ENCODE results near the gene ASPSCR1. TPM values are rescaled to one million over a fixed set of nuclear protein-coding genes. Genes with fewer than 3 reads are reported as not detected.

Gene ASPSCR1
- total and polyA plus RNA-seq, 2 of the 13 experiments (the other 11 are each of a cell fraction or from before 2014, with no cell fraction given), result 274 to 314 TPM

- TF ChIP-seq ZNF337 (CRISPR knock-in tag; IDR thresholded peaks at IDR 0.05; ENCODE audit: borderline replicate concordance, low read depth) (no peak), ELF1 (CRISPR knock-in tag; IDR thresholded peaks at IDR 0.05) (peak; percentile 94), MTF2 (CRISPR knock-in tag; IDR thresholded peaks at IDR 0.05; ENCODE audit: borderline replicate concordance) (peak; percentile 2; the same call in 1 of the 2 replicates), XRCC5 (optimal IDR thresholded peaks at IDR 0.05; ENCODE audit: low read length) (peak; percentile 21), MAX (IDR thresholded peaks at IDR 0.05) (peak; percentile 98), TCF12 (IDR thresholded peaks at IDR 0.05) (no peak), TCF12 (CRISPR knock-in tag; IDR thresholded peaks at IDR 0.05) (peak; percentile 93), ZFP1 (CRISPR knock-in tag; IDR thresholded peaks at IDR 0.05) (no peak), ZNF607 (CRISPR knock-in tag; IDR thresholded peaks at IDR 0.05; ENCODE audit: borderline replicate concordance) (peak; percentile 72), ZXDC (CRISPR knock-in tag; IDR thresholded peaks at IDR 0.05) (no peak), ZBTB8A (CRISPR knock-in tag; IDR thresholded peaks at IDR 0.05; ENCODE audit: borderline replicate concordance, low read depth) (no peak), ZBTB38 (CRISPR knock-in tag; IDR thresholded peaks at IDR 0.05) (no peak; the same call in 1 of the 2 replicates), RBFOX2 (IDR thresholded peaks at IDR 0.05; ENCODE audit: low read depth, low read length) (peak; percentile 98), ZNF562 (CRISPR knock-in tag; IDR thresholded peaks at IDR 0.05; ENCODE audit: borderline replicate concordance) (no peak), SPEN (CRISPR knock-in tag; IDR thresholded peaks at IDR 0.05; ENCODE audit: low read depth) (peak; percentile 92), GATAD2A (CRISPR knock-in tag; IDR thresholded peaks at IDR 0.05) (no peak), SNAI1 (CRISPR knock-in tag; IDR thresholded peaks at IDR 0.05; ENCODE audit: borderline replicate concordance) (no peak), ZNF205 (CRISPR knock-in tag; IDR thresholded peaks at IDR 0.05) (peak; percentile 74; the same call in 1 of the 2 replicates), MTF1 (CRISPR knock-in tag; IDR thresholded peaks at IDR 0.05) (no peak), CCDC6 (CRISPR knock-in tag; IDR thresholded peaks at IDR 0.05) (peak; percentile 86), ZNF350 (CRISPR knock-in tag; IDR thresholded peaks at IDR 0.05; ENCODE audit: borderline replicate concordance, low read depth) (no peak), SCMH1 (CRISPR knock-in tag; IDR thresholded peaks at IDR 0.05; ENCODE audit: borderline replicate concordance) (no peak), MEF2D (CRISPR knock-in tag; IDR thresholded peaks at IDR 0.05) (no peak)
Observed at GRCh38 chr17:81977211-81977808, at the start of gene ASPSCR1 (continued).
